K562 (cell line): Measurements from ENCODE around the gene GRIA3.

Experiments
- BHLHE40 ChIP-seq: IDR thresholded peaks from 2 replicates; pipeline ENCODE4 v1.6.1; 2011; ENCODE audit warnings: low read length, improper control_type of control experiment
- GABPA ChIP-seq: fragments of 200-800 bp; sonication (Bioruptor generic); conservative IDR thresholded peaks from 2 replicates; pipeline ENCODE4 v1.6.1; 2016; ENCODE audit warnings: low read depth, missing genetic modification characterization, missing compliant biosample characterization
- PPARD ChIP-seq: fragments of 250-450 bp; sonication (Bioruptor Pico); IDR thresholded peaks from 2 replicates; pipeline ENCODE4 v1.8.0; 2022; ENCODE audit warnings: inconsistent platforms, mild to moderate bottlenecking, moderate library complexity
- PURB ChIP-seq: sonication (generic); formaldehyde crosslinking; IDR thresholded peaks from 2 replicates; pipeline ENCODE4 v1.9.0; 2021; ENCODE audit warnings: low read depth, mild to moderate bottlenecking, missing genetic modification reagents
- RAD51 ChIP-seq: fragments of 450-650 bp; IDR thresholded peaks from 2 replicates; pipeline ENCODE4 v1.7.1; 2016; ENCODE audit warnings: low read depth, mild to moderate bottlenecking, borderline replicate concordance
- ZNF76 ChIP-seq: fragments of 250-450 bp; sonication (Bioruptor Pico); IDR thresholded peaks from 2 replicates; pipeline ENCODE4 v1.4.0; 2020; ENCODE audit warnings: mild to moderate bottlenecking, moderate library complexity, borderline replicate concordance

GRCh38 chrX:123447506-123447905, 263.4 kb downstream of the GRIA3 start:
- no peak for TF ChIP-seq BHLHE40
- no peak for TF ChIP-seq ZNF76 (CRISPR knock-in tag)
- no peak for TF ChIP-seq RAD51
- no peak for TF ChIP-seq GABPA
- no peak for TF ChIP-seq PURB
- no peak for TF ChIP-seq PPARD (CRISPR knock-in tag)
